ENCODE data around the gene RNASEH2C. TPM values are rescaled to one million over a fixed set of nuclear protein-coding genes. Genes with fewer than 3 reads are reported as not detected.
"Not testable (repeated sequence)": the region's sequence is repeated elsewhere in the genome, so short reads cannot be mapped to it uniquely, and the experiment has no call there.

The RNASEH2C gene
- polyA plus RNA-seq, 1 of the 3 experiments (the other 2 are of a cell fraction), result 43.9 TPM

GRCh38 chr11:65695459-65696241 is 24.9 kb downstream of the RNASEH2C start (continued):
- TF ChIP-seq ZBTB33 (IDR thresholded peaks at IDR 0.05; ENCODE audit: borderline replicate concordance, low read depth), result no peak
- no peak for TF ChIP-seq NRF1 (IDR thresholded peaks at IDR 0.05; ENCODE audit: low read depth, low read length)

- no peaks in the 10 kb centered on the region for H3K9me3 ChIP-seq
- H3K79me2 ChIP-seq (ENCODE audit: insufficient read depth), result no peaks in the 10 kb centered on the region
- no peak overlapping the region for H3K4me3 ChIP-seq (ENCODE audit: low read depth in 2 of 2, low read length in 1 of 2)
- ChIA-PET CTCF (interaction anchor here (1.4 to 2.8 kb wide), 2 partner anchors 13 to 19 kb away, joined by 5 to 13 read pairs; partner anchors contain the start of gene KAT5), POLR2A (no interaction called here)
- H3K9me2 ChIP-seq, result no peaks in the 10 kb centered on the region
- TF ChIP-seq NFIC (IDR thresholded peaks at IDR 0.05; ENCODE audit: borderline replicate concordance) (no peak), CTCF (IDR thresholded peaks at IDR 0.05) (no peak), RFX5 (IDR thresholded peaks at IDR 0.05; ENCODE audit: low read length) (no peak), ZBTB33 (IDR thresholded peaks at IDR 0.05; ENCODE audit: borderline replicate concordance, low read depth) (no peak), REST (IDR thresholded peaks at IDR 0.05; ENCODE audit: low read depth, low read length) (no peak), ELF1 (IDR thresholded peaks at IDR 0.05) (no peak), IRF3 (IDR thresholded peaks at IDR 0.05; ENCODE audit: low read depth, low read length) (no peak), RCOR1 (IDR thresholded peaks at IDR 0.05; ENCODE audit: low read length) (no peak), USF1 (IDR thresholded peaks at IDR 0.05; ENCODE audit: borderline replicate concordance, low read depth) (no peak)
- no peaks in the 10 kb centered on the region for H4K20me1 ChIP-seq (ENCODE audit: insufficient read depth)
- WGBS (ENCODE audit: low lambda C conversion rate), result 76% methylated on average over 11 of the region's 11 CpGs
- no peaks in the 10 kb centered on the region for H3F3A ChIP-seq (replicated peaks; ENCODE audit: insufficient read depth)
- DNase-seq, result no peak
- H3K4me1 ChIP-seq (ENCODE audit: control insufficient read depth in 1 of 2, insufficient read depth in 2 of 2, low read depth in 1 of 2, low read length in 1 of 2), result no peaks in the 10 kb centered on the region
- H3K27ac ChIP-seq (ENCODE audit: low read depth in 2 of 2, low read length in 1 of 2), result no peak overlapping the region
- no peak overlapping the region for H3K9ac ChIP-seq
- no peak overlapping the region for H2AFZ ChIP-seq (ENCODE audit: low read depth)
- no peaks in the 10 kb centered on the region for H3K36me3 ChIP-seq (replicated peaks in 1 of 2; ENCODE audit: control insufficient read depth in 1 of 2, insufficient read depth in 2 of 2, low read length in 1 of 2)
- H3K4me2 ChIP-seq, result no peak overlapping the region
- H3K27me3 ChIP-seq (ENCODE audit: insufficient read depth), result no peaks in the 10 kb centered on the region
Observed at GRCh38 chr11:65692367-65692766, 28.2 kb downstream of the RNASEH2C start.

GRCh38 chr11:65691847-65692246 is 28.8 kb downstream of the RNASEH2C start:
- H3K4me3 ChIP-seq (ENCODE audit: low read depth in 2 of 2, low read length in 1 of 2); DNase-seq; H3K79me2 ChIP-seq (ENCODE audit: insufficient read depth); H3K9me3 ChIP-seq; H4K20me1 ChIP-seq (ENCODE audit: insufficient read depth); H3K36me3 ChIP-seq (replicated peaks in 1 of 2; ENCODE audit: control insufficient read depth in 1 of 2, insufficient read depth in 2 of 2, low read length in 1 of 2); H3K27ac ChIP-seq (ENCODE audit: low read depth in 2 of 2, low read length in 1 of 2); H3K4me2 ChIP-seq; H3K9me2 ChIP-seq; H3K27me3 ChIP-seq (ENCODE audit: insufficient read depth); H3F3A ChIP-seq (replicated peaks; ENCODE audit: insufficient read depth); H2AFZ ChIP-seq (ENCODE audit: low read depth); H3K9ac ChIP-seq; H3K4me1 ChIP-seq (ENCODE audit: control insufficient read depth in 1 of 2, insufficient read depth in 2 of 2, low read depth in 1 of 2, low read length in 1 of 2); POLR2A ChIA-PET: not testable (repeated sequence)
- CTCF ChIA-PET, result interaction anchor here (0.6 to 2.8 kb wide), 4 partner anchors 10 to 331 kb away, joined by 3 to 13 read pairs (median 4); partner anchors contain the start of gene KAT5
- 78% methylated on average over 8 of the region's 8 CpGs for WGBS (ENCODE audit: low lambda C conversion rate)
